GM10847 (cell line): ENCODE measurements around the gene TUSC7.

ENCODE experiments used
- POLR2A ChIP-seq: IDR thresholded peaks from 2 replicates; pipeline ENCODE4 v1.6.1; 2011; ENCODE audit not compliant: insufficient read length; ENCODE audit errors: extremely low read depth

TUSC7 gene

DNA sequence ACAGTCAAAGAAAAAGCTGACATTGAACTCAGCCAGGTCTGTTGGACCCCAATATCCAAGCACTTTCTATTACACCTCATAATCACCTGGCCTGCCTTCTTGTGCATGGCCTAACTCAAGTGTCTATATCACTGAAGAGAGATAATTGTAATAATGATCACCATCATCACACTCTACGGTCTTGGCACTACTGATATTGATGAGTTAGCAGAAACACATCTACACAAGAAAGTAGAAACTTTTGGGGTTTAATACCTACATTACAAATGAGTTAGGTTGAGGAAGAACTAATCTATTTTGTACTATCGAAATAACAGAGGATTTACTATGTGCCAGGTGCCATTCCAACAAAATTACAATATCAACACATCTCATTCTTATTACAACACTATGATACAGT lies 30.7 kb downstream of the TUSC7 start:
- TF ChIP-seq POLR2A: no peak

- no peak for TF ChIP-seq POLR2A
These were observed 31.9 kb downstream of the TUSC7 start for GRCh38 chr3:116741467-116741866.

GRCh38 chr3:116743062-116743461 lies 33.5 kb downstream of the TUSC7 start:
- TF ChIP-seq POLR2A: no peak

- TF ChIP-seq POLR2A: no peak
These were observed 39.8 kb downstream of the TUSC7 start for GRCh38 chr3:116749388-116749787.

GRCh38 chr3:116757315-116757714 lies 47.7 kb downstream of the TUSC7 start:
- no peak for TF ChIP-seq POLR2A

DNA sequence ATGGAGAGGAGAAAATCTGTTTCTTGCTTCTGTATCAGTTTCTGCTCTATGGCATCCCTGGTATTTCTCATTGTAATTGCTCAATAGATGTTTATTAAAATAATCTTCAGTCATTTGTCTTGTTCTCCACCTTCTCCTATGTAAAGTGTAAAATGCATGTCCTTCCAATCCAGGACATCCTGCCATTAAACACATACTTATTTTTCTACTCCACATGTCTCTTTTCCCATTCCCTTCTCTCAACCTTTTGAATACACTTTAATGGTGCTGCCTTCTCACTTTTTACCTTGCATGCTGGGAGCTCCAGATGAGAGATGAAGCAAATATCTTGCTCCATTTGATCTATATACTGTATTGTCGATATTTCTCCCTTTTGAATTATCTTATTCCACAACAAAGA lies 49.7 kb downstream of the TUSC7 start:
- TF ChIP-seq POLR2A: no peak
